GM12864 (cell line): Measurements from ENCODE around the gene OSBPL1A.

Experiments
- DNase-seq: peaks from one replicate; pipeline ENCODE4 v3.0.0-alpha.2; 2011; ENCODE audit warnings: low read depth
- H3K4me3 ChIP-seq: 2 replicates; pipeline ENCODE4 v1.5.1; 2011; ENCODE audit warnings: mild to moderate bottlenecking, low read depth, low read length, control low read depth
- CTCF ChIP-seq: IDR thresholded peaks from 2 replicates; pipeline ENCODE4 v1.5.1; 2011; ENCODE audit warnings: low read depth, mild to moderate bottlenecking, moderate library complexity, low read length, control low read depth, inconsistent platforms; ENCODE audit errors: missing control alignments

The OSBPL1A gene

GRCh38 chr18:24271381-24272228 lies 126.0 kb downstream of the OSBPL1A start:
- peak overlapping the region; percentile 9; the same call in 1 of the 2 replicates for H3K4me3 ChIP-seq
- no peak for TF ChIP-seq CTCF
- no peak for DNase-seq

- DNase-seq: no peak
- TF ChIP-seq CTCF: no peak
- no peak overlapping the region for H3K4me3 ChIP-seq
Observed at GRCh38 chr18:24270937-24271380, 126.7 kb downstream of the OSBPL1A start.

- H3K4me3 ChIP-seq: no peak overlapping the region
- no peak for DNase-seq
- TF ChIP-seq CTCF: no peak
Observed at GRCh38 chr18:24270358-24270936, 127.2 kb downstream of the OSBPL1A start.

- no peak for DNase-seq
- TF ChIP-seq CTCF: no peak
- no peak overlapping the region for H3K4me3 ChIP-seq
Observed at GRCh38 chr18:24268784-24269550, 128.7 kb downstream of the OSBPL1A start.

GRCh38 chr18:24267878-24268277 lies 129.7 kb downstream of the OSBPL1A start:
- no peak for TF ChIP-seq CTCF

GRCh38 chr18:24266131-24266530 lies 131.5 kb downstream of the OSBPL1A start:
- TF ChIP-seq CTCF: no peak
- H3K4me3 ChIP-seq: no peak overlapping the region
- DNase-seq: no peak

More at GRCh38 chr18:24267878-24268277, 129.7 kb downstream of the OSBPL1A start:
- H3K4me3 ChIP-seq: no peak overlapping the region
- no peak for DNase-seq
